ENCODE measurements around the gene NOX4.

NOX4 gene

GRCh38 chr11:89493431-89493830 is 2.3 kb upstream of the NOX4 start:
- Mint-ChIP-seq H3K36me3 (no peaks in the 10 kb centered on the region), H3K27ac (no peak overlapping the region), H3K4me1 (no peaks in the 10 kb centered on the region), H3K9me3 (peaks cover 5% of the 10 kb centered on the region), H3K4me3 (no peak overlapping the region)
- ATAC-seq (no peak), DNase-seq (ENCODE audit: low spot score in 2 of 2) (no peak)

DNA sequence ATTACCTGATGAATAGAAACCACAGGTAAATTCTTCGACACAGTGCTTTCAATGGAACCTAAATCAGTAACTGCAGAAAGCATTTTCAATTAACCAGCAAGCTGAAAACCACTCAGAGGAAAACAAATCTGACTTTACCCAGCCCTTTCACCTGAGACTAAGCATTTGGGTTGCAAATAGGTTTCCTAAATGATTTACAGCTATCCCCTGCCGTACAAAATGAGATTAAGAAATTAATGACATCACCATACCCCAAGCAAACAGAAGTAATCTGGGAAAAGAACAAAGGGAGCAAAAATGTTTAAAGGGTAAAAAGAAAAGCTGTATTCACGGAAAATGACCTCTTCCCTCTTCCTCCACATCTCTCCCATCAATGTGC is 584 bp downstream of the NOX4 start:
- no peak for DNase-seq (ENCODE audit: low spot score in 2 of 2)
- ATAC-seq, result no peak
- Mint-ChIP-seq H3K9me3 (peaks cover 6% of the 10 kb centered on the region), H3K27ac (no peak overlapping the region), H3K4me1 (no peaks in the 10 kb centered on the region), H3K4me3 (no peak overlapping the region), H3K36me3 (no peaks in the 10 kb centered on the region)

DNA sequence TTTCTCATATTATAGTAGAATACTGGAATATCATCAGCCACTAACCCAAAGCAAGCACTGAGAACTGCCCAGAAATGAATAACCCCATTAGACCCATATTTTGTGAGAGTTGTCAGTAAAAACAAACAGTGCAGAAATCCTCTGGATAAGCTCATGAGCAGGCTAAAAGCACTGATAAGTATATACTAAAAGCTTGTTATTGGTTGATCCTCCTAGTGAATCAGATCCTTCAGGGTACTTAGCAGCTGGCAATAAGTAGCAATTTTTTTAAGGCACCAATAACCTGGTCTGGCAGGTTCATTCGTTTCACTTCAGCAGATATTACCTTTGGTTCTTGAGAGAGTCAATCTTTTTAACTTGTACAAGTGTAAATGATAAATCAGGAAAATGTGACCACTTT is 1.2 kb downstream of the NOX4 start:
- Mint-ChIP-seq H3K36me3 (no peaks in the 10 kb centered on the region), H3K4me3 (no peak overlapping the region), H3K9me3 (peaks cover 3% of the 10 kb centered on the region), H3K4me1 (no peaks in the 10 kb centered on the region), H3K27ac (no peak overlapping the region)
- no peak for ATAC-seq
- DNase-seq (ENCODE audit: low spot score in 2 of 2), result no peak

DNA sequence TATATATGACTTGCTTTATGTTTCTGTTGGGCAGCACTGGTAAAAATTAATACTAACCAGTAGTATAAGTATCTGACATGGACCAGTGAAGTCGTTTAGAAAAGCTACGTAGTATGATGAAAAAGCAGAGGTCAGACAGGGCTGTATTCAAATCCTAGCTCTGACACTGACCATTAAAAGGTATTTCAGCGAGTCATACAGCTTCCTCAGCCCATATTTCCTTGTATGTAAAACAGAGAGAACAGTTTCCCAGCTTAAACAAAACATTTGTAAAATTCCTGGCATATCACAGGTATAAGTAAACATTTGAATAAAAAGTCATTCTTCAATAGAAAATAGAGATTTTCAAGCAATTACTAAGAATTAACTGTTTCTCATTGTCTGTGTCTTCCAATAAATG is 4.2 kb downstream of the NOX4 start:
- DNase-seq (ENCODE audit: low spot score in 2 of 2), result no peak
- H3K4me1 Mint-ChIP-seq, result no peaks in the 10 kb centered on the region

DNA sequence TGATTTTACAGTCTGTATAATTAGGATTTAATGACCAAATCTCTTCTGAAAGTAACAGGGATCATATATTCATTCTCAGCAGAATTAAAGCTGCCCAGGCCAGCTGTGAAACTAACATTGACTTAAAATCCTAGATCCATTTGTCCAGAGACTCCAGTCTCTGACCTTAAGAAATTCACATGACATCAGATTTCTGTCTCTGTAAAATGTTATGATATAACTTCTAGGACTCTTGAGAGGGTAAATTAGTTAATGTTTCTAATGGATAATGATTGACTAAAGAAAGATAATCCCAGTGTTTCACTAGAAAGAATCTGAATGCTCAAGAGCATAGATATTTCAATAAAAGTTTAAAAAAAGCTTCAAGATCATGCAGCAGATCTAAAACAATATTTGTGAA is 6.3 kb downstream of the NOX4 start:
- no peaks in the 10 kb centered on the region for H3K4me1 Mint-ChIP-seq

More for the DNA sequence above, 4.2 kb downstream of the NOX4 start:
- Mint-ChIP-seq H3K9me3 (peaks cover 3% of the 10 kb centered on the region), H3K36me3 (no peaks in the 10 kb centered on the region), H3K27ac (no peak overlapping the region), H3K4me3 (no peak overlapping the region)
- ATAC-seq, result no peak

GRCh38 chr11:89477175-89477574 is 14.0 kb downstream of the NOX4 start:
- peaks cover 10% of the 10 kb centered on the region for H3K9me3 Mint-ChIP-seq
- ATAC-seq (no peak), DNase-seq (ENCODE audit: low spot score in 2 of 2) (no peak)
- H3K4me3 Mint-ChIP-seq, result no peak overlapping the region
- no peaks in the 10 kb centered on the region for H3K4me1 Mint-ChIP-seq
- no peaks in the 10 kb centered on the region for H3K36me3 Mint-ChIP-seq
- no peak overlapping the region for H3K27ac Mint-ChIP-seq

More for the DNA sequence above, 6.3 kb downstream of the NOX4 start:
- ATAC-seq (no peak), DNase-seq (ENCODE audit: low spot score in 2 of 2) (no peak)
- H3K4me3 Mint-ChIP-seq, result no peak overlapping the region
- peaks cover 3% of the 10 kb centered on the region for H3K9me3 Mint-ChIP-seq
- H3K27ac Mint-ChIP-seq, result no peak overlapping the region
- no peaks in the 10 kb centered on the region for H3K36me3 Mint-ChIP-seq

GRCh38 chr11:89463266-89463780 is 27.9 kb downstream of the NOX4 start:
- no peak for ATAC-seq
- peaks cover 10% of the 10 kb centered on the region for H3K9me3 Mint-ChIP-seq
- H3K36me3 Mint-ChIP-seq, result no peaks in the 10 kb centered on the region
- no peak for DNase-seq (ENCODE audit: low spot score in 2 of 2)
- no peaks in the 10 kb centered on the region for H3K4me1 Mint-ChIP-seq
- no peak overlapping the region for H3K4me3 Mint-ChIP-seq
- H3K27ac Mint-ChIP-seq, result no peak overlapping the region

- no peaks in the 10 kb centered on the region for H3K36me3 Mint-ChIP-seq
- no peak overlapping the region for H3K27ac Mint-ChIP-seq
- H3K4me3 Mint-ChIP-seq, result no peak overlapping the region
- peaks cover 24% of the 10 kb centered on the region for H3K9me3 Mint-ChIP-seq
- no peaks in the 10 kb centered on the region for H3K4me1 Mint-ChIP-seq
- ATAC-seq (no peak), DNase-seq (ENCODE audit: low spot score in 2 of 2) (no peak)
Observed at GRCh38 chr11:89458716-89459115, 32.5 kb downstream of the NOX4 start.

- DNase-seq (ENCODE audit: low spot score in 2 of 2), result no peak
- Mint-ChIP-seq H3K27ac (no peak overlapping the region), H3K9me3 (peaks cover 27% of the 10 kb centered on the region), H3K36me3 (no peaks in the 10 kb centered on the region), H3K4me3 (no peak overlapping the region), H3K4me1 (no peaks in the 10 kb centered on the region)
- ATAC-seq, result peak; percentile 19
Observed at GRCh38 chr11:89457190-89457589, 34.0 kb downstream of the NOX4 start.

DNA sequence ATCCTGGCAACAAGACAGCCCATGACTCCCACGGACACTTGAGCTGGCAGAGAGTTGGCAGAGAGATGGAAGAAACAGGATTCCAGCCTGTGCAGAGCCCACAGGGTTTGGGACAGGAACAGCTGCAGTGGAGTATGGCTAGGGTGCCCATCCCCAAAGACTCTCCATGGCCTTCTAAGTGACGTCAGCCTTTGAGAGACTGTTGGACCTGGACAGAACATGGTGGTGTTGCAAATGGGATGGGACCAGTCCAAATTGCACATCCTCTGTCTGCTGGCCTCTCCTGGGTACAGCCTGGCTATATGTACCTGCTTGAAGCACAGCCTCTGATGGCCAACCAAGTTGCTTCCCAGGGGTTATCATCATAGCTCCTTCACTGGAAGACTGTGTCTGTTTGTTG is 34.5 kb downstream of the NOX4 start:
- Mint-ChIP-seq H3K27ac (no peak overlapping the region), H3K36me3 (no peaks in the 10 kb centered on the region), H3K9me3 (peaks cover 25% of the 10 kb centered on the region), H3K4me1 (no peaks in the 10 kb centered on the region), H3K4me3 (no peak overlapping the region)
- ATAC-seq (no peak), DNase-seq (ENCODE audit: low spot score in 2 of 2) (no peak)

DNA sequence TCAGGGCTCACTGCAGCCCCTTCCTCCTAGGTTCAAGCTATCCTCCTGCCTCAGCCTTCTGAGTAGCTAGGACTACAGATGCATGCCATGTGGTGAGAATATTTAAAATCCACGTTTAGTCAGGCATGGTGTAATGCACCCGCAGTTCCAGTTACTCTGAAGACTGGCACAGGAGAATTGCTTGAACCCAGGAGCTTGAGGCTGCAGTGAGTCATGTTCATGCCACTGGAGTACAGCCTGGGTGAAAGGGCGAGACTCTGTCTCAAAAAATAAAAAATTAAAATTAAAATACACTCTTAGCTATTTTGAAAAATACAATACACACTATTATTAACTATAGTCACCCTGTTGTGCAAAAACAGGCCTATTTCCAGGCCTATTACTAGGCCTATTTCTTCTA is 38.4 kb downstream of the NOX4 start:
- DNase-seq (ENCODE audit: low spot score in 2 of 2) (no peak), ATAC-seq (no peak)
- H3K27ac Mint-ChIP-seq, result no peak overlapping the region
- H3K9me3 Mint-ChIP-seq, result peaks cover 23% of the 10 kb centered on the region
- no peaks in the 10 kb centered on the region for H3K4me1 Mint-ChIP-seq
- no peaks in the 10 kb centered on the region for H3K36me3 Mint-ChIP-seq
- H3K4me3 Mint-ChIP-seq, result no peak overlapping the region

DNA sequence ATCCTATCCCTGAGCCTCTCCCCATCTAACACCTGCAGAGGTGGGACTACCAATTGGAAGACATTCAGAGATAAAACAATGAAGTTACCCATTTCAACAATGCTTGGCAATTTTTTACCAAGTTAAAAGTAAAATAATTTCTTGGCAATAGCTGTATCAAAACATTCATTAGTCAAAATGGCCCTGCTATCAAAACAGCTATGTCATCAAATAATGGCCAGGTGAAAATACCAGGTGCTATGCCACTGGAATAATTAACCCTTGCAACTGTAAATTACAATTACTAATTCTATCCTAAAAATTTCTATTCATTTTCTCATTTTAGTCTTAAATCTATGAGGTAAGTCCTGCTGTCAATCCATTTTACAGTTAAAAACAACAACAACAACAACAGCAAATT is 43.3 kb downstream of the NOX4 start:
- Mint-ChIP-seq H3K27ac (no peak overlapping the region), H3K4me1 (no peaks in the 10 kb centered on the region), H3K36me3 (no peaks in the 10 kb centered on the region), H3K9me3 (peaks cover 21% of the 10 kb centered on the region), H3K4me3 (no peak overlapping the region)
- no peak for ATAC-seq
- no peak for DNase-seq (ENCODE audit: low spot score in 2 of 2)

DNA sequence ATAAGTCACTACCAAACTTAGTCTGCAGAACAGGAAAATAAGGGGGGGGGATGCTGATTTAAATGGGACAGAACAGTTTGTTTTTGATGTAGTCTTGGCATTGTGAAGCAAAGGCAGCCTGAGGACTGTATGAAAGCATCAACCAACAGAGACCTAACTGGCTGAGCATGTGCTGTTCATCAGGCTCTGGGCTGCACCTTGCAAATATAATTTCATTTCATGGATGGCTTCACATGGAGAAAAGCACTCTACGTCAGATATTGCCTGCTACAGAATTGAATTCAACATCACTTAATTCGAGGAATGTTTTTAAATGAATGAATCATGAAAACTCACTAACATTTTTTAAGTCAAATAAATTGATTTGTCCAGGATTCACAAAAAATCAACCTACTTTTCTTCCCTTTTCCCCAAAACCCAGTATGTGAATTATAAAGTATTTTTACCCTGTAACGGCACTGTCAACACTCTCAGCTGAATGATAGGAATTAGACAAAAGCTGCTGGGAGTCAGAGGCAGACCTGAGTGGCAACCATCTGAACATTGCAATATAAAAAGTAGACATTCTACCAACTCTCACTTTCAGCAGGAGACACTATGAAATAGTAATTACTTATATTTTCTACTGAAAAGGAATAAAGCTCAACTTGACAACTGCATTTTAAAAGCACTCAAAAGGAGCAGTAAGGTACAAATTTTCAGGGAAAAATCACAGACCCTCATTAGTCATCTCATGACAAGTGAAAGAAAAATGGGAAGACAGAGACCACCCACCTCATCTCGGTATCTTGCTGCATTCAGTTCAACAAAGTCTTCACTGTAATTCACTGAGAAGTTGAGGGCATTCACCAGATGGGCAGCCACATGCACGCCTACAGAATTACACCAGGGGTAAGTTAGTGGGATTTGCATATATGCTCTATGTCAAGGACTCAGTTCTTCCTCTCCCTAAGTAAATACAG is 47.5 kb downstream of the NOX4 start:
- Mint-ChIP-seq H3K27ac (no peak overlapping the region), H3K4me3 (no peak overlapping the region), H3K9me3 (peaks cover 23% of the 10 kb centered on the region), H3K36me3 (no peaks in the 10 kb centered on the region), H3K4me1 (no peaks in the 10 kb centered on the region)
- DNase-seq (ENCODE audit: low spot score in 2 of 2), result no peak
- no peak for ATAC-seq

DNA sequence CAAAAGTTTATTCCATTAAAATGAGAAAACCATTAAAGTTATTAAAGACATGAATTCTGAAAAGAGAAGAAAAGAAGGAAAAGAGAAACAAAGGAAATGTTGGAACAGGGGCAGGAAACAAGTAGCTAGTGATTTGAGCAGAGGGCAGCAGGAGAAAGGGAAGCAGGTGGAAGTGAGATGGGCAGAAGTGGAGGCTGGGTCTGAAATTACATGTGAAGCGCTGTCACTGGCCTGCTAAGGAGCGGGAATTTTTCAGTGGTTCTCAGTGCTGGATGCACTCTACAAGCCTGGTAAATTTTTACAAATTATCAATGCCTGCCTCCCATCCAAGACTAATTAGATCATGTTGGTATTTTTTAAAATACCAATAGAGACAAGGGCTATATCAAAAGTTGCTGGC is 48.4 kb downstream of the NOX4 start:
- DNase-seq (ENCODE audit: low spot score in 2 of 2) (no peak), ATAC-seq (no peak)
- Mint-ChIP-seq H3K9me3 (peaks cover 23% of the 10 kb centered on the region), H3K4me3 (no peak overlapping the region), H3K36me3 (no peaks in the 10 kb centered on the region), H3K4me1 (no peaks in the 10 kb centered on the region), H3K27ac (no peak overlapping the region)

- H3K36me3 Mint-ChIP-seq, result no peaks in the 10 kb centered on the region
- no peak overlapping the region for H3K4me3 Mint-ChIP-seq
- H3K4me1 Mint-ChIP-seq, result no peaks in the 10 kb centered on the region
- H3K27ac Mint-ChIP-seq, result no peak overlapping the region
- H3K9me3 Mint-ChIP-seq, result peaks cover 20% of the 10 kb centered on the region
- DNase-seq (ENCODE audit: low spot score in 2 of 2) (no peak), ATAC-seq (no peak)
Observed at GRCh38 chr11:89441606-89442005, 49.6 kb downstream of the NOX4 start.

GRCh38 chr11:89437317-89437716 is 53.9 kb downstream of the NOX4 start:
- Mint-ChIP-seq H3K27ac (no peak overlapping the region), H3K36me3 (no peaks in the 10 kb centered on the region), H3K9me3 (peaks cover 4% of the 10 kb centered on the region), H3K4me3 (no peak overlapping the region), H3K4me1 (no peaks in the 10 kb centered on the region)
- ATAC-seq (no peak), DNase-seq (ENCODE audit: low spot score in 2 of 2) (no peak)
